Measurements from ENCODE around the gene PRR3. TPM values are rescaled to one million over a fixed set of nuclear protein-coding genes. Genes with fewer than 3 reads are reported as not detected.

The PRR3 gene
- total RNA-seq (2022) (21.0 and 21.5 TPM in 2 replicates), Bru-seq, nascent RNA (percentile 92 among the genes with signal in this experiment), BruChase-seq, experiment 1, labeled RNA remaining after a 6-hour chase (percentile 91 among the genes with signal in this experiment), BruChase-seq, experiment 2, labeled RNA remaining after a 2-hour chase (percentile 93 among the genes with signal in this experiment)
- long read RNA-seq, partial matches to known transcripts, result 2 of 12 reads
- long read RNA-seq, other reads (novel, unspliced or antisense), result 0 of 12 reads

DNA sequence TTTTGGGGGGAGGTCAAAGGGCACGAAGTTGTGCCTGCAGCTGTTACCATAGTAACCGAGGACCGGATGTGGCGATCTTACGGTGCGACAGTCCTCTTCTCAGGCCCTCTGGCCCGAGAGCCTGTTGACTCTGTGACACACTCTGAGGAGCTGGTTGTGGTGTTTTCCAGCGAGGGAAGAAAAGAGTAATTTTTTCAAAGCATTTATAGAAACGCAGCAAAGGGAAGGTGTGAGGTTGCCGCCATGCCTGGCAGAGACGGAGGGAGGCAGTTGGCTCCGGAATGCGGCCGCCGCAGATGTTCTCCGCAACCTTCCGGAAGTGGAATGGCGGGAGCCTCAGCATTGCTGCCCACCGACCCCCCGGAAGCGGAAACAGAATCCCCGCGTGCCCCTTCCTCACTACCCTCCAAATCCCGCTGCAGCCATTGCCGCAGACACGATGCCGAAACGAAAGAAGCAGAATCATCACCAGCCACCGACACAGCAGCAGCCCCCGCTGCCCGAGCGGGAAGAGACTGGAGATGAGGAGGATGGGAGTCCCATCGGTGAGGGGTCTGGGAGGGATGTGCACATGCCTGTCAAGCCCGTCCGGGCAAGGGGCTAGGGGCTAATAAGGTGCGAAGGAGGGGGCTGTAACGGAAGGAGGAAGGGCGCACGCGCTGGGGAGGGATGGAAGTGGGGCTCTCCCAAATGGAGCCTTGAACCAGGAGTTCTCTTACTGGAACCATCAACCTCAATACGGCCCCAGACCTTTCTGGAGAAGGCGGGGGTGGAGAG is at the start of gene PRR3:
TSS of gene PRR3 (plus strand) at position 390 of the 777 bp plus-strand sequence. CDS start at position 440, 50 bp downstream.
- H3K27me3 Mint-ChIP-seq (ENCODE audit: unreplicated experiment), result no peaks in the 10 kb centered on the region
- peak within 1 kb of the TSS; percentile 91 for H3K4me3 Mint-ChIP-seq (ENCODE audit: low read depth, unreplicated experiment)
- peak within 1 kb of the TSS; percentile 97 for H3K27ac Mint-ChIP-seq (ENCODE audit: unreplicated experiment)
- TF ChIP-seq CTCF (IDR thresholded peaks at IDR 0.05; ENCODE audit: unreplicated experiment), result no peak
- H3K9me3 Mint-ChIP-seq (ENCODE audit: low read depth, unreplicated experiment), result no peaks in the 10 kb centered on the region
- CTCF ChIA-PET, result interaction anchor here (0.5 to 2.8 kb wide), 4 partner anchors 12 to 34 kb away, joined by 4 to 8 read pairs (median 4); partner anchors contain the start of gene ABCF1
- intact Hi-C loops (cut with micrococcal nuclease; ENCODE audit: unreplicated experiment), result no loop called here
- peaks cover 25% of the 10 kb centered on the region for H3K4me1 Mint-ChIP-seq (ENCODE audit: low read depth, unreplicated experiment)
- BruUV-seq (replicated peaks), result no TSS peak
- peaks cover 56% of the 10 kb centered on the region for H3K36me3 Mint-ChIP-seq (ENCODE audit: insufficient read depth, unreplicated experiment)
- DNase-seq, result peak; percentile 90

DNA sequence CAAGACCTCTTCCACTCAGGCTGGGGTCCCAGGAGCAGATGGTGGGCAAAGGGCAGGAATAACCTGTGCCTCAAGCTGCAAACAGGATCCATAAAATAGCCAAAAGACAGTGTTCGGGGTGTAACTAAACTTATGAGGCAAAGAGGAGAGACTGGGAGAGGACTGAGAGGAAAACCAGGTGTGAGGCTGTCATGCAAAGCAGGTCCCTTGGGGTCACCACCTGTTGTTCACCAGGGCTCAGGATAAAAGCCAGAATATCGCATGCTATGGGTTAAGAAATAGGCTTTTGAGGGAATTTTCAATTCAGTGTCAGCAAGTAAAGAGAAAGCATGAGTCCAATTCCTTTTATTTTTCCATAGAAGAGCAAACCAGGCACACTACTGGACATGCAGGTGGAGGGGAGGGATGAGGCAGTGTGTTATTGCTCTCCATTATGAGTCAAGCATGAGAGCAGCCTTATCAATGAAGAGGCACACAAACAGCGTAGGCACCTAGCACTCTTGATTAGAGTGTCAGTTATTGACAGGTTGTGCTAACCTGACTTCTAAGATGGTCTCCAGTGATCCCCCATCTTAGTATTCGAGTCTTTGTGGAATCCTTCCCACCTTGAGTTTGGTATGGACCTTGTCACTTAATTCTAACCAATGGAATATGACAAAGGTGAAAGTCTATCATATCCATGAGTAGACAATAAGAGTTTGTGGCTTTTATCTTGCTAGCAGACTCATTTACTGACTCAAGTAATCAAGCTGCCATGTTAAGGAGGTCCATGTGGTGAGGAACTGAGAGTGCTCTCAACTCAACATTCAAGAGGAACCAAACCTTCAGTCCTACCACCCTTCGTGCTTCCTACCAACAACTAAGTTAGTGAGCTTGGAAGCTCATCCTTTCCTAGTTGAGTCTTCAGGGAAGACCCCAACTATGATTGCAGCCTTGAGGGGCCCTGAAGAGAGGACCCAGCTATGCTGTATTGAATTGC is 49.0 kb upstream of the PRR3 start:
- no TSS peak for BruUV-seq (replicated peaks)
- Mint-ChIP-seq H3K9me3 (ENCODE audit: low read depth, unreplicated experiment) (no peaks in the 10 kb centered on the region), H3K4me3 (ENCODE audit: low read depth, unreplicated experiment) (no peak overlapping the region), H3K4me1 (ENCODE audit: low read depth, unreplicated experiment) (peaks cover 11% of the 10 kb centered on the region), H3K27ac (ENCODE audit: unreplicated experiment) (no peak overlapping the region), H3K27me3 (ENCODE audit: unreplicated experiment) (no peaks in the 10 kb centered on the region), H3K36me3 (ENCODE audit: insufficient read depth, unreplicated experiment) (no peaks in the 10 kb centered on the region)
- CTCF ChIA-PET, result no interaction called here
- no peak for TF ChIP-seq CTCF (IDR thresholded peaks at IDR 0.05; ENCODE audit: unreplicated experiment)
- DNase-seq, result no peak
- intact Hi-C loops (cut with micrococcal nuclease; ENCODE audit: unreplicated experiment), result no loop called here

- CTCF ChIA-PET, result interaction anchor here (0.6 kb wide), 1 partner anchor 27 kb away, joined by 3 read pairs; no protein-coding TSS in a partner anchor
- DNase-seq, result no peak
- Mint-ChIP-seq H3K36me3 (ENCODE audit: insufficient read depth, unreplicated experiment) (no peaks in the 10 kb centered on the region), H3K4me1 (ENCODE audit: low read depth, unreplicated experiment) (peaks cover 11% of the 10 kb centered on the region), H3K27ac (ENCODE audit: unreplicated experiment) (no peak overlapping the region), H3K4me3 (ENCODE audit: low read depth, unreplicated experiment) (no peak overlapping the region), H3K9me3 (ENCODE audit: low read depth, unreplicated experiment) (no peaks in the 10 kb centered on the region), H3K27me3 (ENCODE audit: unreplicated experiment) (no peaks in the 10 kb centered on the region)
- intact Hi-C loops (cut with micrococcal nuclease; ENCODE audit: unreplicated experiment), result no loop called here
- no peak for TF ChIP-seq CTCF (IDR thresholded peaks at IDR 0.05; ENCODE audit: unreplicated experiment)
- BruUV-seq (replicated peaks), result no TSS peak
Measured at GRCh38 chr6:30508890-30509736, 48.0 kb upstream of the PRR3 start.

Measured in Calu3 (cell line).